HG02759 (cell line): ENCODE data around the gene CHDH.

ENCODE experiments used
- ATAC-seq: cut with Tn5 transposase; IDR thresholded peaks from one replicate; pipeline ENCODE4 v1.9.1; 2021; ENCODE audit warnings: mild to moderate bottlenecking, moderate library complexity; ENCODE audit not compliant: unreplicated experiment

CHDH gene

DNA sequence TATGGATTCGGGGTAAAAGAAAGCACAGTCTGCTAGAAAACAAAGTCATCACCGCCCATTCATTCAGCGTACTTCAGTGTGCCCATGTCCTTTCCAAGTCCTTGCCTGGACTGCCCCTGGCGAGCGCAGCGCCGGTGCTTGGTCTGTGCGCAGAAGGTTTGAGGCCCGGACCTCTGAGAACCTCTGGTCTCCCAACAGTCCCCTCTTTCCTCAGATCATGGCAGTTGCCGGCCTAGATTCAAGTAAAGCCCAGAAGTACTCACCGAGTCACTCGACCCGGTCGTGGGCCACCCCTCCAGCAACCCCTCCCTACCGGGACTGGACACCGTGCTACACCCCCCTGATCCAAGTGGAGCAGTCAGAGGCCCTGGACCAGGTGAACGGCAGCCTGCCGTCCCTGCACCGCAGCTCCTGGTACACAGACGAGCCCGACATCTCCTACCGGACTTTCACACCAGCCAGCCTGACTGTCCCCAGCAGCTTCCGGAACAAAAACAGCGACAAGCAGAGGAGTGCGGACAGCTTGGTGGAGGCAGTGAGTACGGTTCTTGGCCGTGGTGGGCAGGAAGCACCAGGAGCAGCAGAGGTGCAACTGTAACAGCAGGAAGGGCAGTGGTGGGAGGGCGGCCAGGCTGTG lies 36.3 kb downstream of the CHDH start:
- ATAC-seq = no peak

DNA sequence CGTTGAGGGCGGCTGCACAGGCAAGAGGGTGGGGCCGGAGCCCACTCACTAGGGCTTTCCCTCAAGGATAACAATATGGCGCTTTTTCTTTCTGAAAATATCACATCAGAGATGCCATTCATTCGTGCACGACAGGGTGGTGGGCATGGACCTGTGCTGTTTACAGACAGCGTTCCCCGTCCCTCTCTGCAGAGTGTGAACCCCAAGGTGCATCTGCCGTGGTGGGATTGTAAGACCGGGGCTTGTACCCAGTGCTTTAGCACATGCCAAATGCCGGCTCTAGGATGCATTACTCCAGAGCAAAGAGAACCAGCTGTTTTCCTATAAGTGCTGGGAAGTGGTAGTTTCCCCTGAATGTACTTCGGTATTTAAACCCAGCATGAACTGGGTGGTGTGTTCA lies 37.0 kb downstream of the CHDH start:
- ATAC-seq = no peak

DNA sequence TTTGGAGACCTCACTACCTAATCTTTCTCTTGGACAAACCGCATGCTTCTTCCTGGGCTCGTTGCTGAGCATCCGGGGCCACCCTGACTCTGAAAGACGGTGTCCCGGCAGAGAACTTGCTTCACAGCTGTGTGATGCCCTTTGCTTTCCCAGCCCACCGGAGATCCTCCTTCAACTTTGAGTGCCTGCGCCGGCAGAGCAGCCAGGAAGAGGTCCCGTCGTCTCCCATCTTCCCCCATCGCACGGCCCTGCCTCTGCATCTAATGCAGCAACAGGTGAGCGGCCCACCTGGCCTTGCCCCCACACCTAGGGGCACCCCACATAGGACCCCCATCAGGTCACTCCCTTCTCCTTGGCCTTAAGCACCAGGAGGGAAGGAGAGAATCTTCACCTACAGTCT lies 37.7 kb downstream of the CHDH start:
- ATAC-seq = no peak

DNA sequence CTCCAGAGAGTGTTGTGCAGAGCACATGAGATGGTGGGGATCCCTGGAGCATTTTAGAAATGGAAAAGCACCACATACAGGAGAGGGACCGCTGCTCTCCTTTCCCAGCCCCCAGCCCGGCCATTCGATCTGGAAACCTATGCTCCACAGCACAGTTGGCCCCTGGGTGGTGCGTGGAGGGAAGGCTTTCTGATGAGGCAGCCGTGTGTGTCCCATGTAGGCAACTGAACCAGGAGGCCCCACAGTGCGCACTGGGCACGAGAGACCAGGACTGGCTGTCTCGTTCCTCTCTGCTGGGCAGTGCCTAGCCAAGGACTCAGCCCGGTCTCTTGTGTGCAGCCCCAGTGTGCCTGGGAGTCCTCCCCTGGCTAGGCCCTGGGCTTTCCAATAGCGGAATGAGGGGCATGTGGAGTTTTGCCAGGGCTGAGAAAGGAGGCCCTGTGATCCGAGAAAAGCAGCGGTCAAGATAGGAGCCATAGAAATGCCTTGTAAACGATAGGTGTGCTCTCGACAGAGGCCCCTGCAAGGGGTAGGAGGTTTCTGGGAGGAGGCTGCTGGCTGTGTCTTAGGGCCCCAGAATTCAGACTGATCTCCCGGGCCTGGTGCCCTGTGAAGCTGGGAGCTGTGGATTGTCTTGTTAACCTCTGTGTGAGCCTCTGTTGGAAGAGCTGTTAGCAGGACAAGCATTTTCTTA lies 39.0 kb downstream of the CHDH start:
- peak; percentile 10 for ATAC-seq

DNA sequence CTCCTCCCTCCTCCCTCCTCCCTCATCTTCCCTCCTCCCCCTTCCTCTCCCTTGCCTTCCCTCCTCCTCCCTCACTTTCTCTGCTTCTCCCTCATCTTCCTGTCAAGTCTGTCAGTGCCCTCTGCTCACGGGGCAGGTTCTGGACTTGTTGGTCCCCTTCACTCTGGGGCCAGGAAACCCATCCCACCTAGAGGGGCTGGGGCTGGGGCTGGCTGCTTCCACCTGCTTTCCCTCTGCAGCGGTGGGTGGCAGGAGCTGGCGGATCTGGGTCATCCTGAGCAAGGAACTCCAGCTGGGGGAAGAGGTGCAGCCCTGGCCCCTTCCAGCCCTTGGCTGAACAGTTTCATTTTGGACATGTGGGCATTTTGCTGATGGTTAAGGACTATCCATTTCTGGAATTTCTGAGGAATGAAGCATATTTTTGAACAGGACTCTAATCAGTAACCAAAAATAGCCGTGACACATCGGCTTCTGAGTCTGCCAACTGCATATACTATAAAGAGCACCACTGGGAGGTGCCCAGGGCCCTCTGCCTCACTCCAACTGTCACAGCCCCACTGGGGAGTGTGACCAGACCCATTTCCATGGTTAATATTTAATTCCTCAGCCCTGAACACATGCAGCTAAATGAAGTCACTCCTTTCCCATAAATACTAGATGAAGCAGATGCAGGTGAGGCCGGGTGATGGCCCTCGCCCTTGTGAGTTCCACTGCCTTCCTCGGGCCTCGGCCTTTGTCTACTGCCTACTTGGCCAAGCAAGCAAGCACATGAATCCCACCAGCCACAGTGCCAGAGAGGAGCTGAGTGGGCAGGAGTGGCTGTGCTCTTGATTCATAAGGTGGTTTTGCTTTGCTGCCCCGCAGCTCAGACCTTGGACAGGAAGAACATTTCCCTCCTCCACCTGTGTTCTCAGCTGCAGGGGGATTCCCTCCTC lies 39.8 kb downstream of the CHDH start:
- peak; percentile 73 for ATAC-seq

DNA sequence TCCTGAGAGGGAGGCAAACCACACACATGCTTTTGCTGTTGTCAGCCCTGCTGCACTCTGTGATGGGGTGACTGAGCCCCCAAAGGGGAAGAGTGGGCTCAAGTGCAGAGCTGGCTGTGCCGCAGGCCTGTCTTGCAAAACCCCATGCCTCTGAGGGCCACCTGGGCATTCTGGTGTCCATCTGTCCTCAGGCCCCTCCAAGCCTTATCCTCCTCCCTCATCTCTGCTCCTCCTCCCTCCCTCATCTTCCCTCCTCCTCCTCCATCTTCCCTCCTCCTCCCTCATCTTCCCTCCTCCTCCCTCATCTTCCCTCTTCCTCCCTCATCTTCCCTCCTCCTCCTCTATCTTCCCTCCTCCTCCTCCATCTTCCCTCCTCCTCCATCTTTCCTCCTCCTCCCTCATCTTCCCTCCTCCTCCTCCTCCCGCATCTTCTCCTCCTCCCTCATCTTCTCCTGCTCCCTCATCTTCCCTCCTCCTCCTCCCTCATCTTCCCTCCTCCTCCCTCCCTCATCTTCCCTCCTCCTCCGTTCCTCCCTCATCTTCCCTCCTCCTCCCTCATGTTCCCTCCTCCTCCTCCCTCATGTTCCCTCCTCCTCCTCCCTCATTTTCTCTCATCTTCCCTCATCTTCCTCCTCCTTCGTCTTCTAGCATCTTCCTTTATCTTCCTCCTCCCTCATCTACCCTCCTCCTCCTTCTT lies 40.6 kb downstream of the CHDH start:
- no peak for ATAC-seq

DNA sequence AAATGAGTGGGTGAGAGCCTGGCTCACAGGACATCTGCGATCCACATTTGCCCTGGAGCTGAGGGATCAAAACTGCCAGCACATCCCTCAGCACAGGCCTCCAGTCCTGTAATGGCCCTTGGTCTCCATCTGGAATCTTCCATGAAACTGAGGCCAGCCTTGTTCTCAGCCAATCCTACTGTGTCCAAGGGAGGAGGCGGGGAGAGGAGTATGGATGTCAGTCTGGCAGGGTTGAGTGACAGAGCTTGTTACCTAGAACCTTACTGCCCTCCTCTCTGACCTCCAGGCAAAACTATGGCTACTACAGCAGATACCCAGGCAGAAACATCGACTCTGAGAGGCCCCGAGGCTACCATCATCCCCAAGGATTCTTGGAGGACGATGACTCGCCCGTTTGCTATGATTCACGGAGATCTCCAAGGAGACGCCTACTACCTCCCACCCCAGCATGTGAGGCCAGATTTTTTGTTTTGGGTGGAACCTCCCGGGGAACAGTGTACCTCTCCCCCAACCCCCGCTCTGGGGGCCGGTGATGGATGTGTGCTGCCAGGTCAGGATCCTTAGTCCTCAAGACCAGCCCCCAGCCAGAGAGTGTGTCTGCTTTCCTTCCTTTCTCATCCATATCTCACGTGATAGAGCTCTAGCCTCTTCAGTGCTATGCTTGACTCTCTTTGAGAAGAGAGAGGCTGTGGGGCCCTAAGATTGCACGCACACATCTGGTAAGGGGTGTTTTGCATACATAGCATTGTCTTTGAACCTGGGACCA lies 41.3 kb downstream of the CHDH start:
- peak; percentile 55 for ATAC-seq

DNA sequence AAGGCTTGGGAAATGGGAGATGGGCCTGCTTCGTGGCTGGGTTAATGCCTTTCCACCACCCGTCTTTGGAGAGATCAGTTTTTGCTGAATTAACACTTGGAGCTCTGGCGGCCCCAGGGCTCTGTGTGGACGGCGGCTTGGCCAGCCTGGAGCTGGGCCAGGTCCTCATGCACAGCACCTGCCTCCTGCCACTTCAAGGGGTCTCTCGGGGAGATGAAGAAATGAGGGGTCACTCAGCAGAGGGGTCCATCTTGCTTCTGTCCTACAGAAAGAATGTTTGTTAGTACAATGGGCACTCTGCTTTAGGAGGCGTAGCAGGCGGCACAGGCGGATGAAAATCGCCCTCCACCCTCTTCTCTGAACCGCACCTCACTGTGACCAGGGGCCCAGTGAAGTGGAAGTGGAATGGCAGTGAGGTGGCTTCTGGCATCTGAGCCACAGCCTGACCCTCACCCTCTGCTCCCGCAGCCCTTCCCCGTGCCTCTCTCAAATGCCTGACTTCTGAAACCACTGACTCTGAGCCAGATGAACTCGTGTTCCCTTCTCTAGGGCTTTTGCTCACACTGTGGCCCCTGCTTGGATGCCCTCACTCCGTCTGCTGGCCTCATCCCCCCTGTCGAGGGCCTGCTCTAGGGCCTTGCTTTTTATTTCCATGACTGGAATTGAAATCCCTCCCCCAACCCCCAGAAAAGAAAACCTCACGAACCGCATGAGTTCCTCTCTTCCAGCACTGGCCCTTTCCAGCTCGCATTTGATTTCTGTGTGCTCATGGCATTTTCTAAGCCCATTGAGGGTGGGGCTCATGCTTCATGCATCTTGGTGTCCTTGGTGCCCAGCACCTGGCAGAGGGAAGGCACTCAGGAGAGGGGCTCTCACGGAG lies 42.2 kb downstream of the CHDH start:
- no peak for ATAC-seq

DNA sequence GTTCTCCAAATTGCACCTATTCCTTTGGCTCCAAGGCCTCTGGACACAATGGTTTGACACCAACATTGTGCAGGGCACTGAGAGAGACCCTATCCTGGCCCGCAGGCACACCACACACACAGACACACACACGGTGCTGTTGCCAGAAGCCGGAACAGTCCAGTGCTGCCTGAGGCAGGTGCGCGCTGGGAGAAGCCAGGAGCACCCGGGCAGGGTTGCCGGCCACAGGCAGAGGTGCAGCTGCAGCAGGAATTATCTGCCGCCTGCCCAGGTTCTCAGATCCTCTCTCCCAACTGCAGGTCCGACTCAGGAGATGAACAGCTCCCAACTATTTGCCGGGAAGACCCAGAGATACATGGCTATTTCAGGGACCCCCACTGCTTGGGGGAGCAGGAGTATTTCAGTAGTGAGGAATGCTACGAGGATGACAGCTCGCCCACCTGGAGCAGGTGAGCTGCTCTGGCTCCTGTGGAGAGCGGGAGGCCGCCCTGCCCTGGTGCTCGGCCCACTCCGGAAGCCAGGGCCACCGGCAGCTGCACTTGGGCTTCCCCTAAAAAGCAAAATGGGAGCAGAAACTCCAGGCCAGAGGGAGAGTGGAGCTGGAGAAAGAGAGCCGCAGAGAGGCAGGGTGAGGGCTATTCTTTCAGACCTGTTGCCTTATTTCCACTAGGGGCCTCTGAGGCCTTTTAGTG lies 42.9 kb downstream of the CHDH start:
- no peak for ATAC-seq

DNA sequence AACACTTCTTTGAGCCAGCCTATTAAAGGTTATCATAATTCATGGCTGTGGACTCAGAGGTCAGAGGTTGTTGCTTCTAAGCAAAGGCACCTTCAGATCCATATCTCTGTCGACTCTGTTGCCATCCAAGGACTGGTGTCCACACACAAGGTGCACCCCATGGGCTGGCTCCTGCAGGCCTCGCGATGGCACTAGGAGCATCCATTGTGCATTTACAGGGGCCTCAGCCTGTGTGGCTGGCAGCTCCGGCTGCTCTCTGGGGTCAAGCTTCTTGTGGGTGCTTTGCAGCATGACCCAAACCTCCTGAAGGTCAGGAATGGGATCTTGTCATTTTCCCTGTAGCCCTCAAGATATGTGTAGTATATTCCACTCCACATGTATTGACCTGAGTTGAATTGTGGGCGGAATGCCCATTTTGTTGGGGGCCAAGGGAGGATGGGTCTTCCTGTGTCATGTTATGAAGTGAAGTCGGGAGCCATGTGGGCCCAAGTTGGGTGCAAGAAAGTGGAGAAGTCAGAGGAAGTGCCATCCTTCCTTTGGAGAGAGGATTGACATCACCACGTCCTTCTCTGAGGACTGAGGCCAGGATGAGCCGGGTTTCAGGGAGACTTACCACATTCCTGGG lies 43.9 kb downstream of the CHDH start:
- no peak for ATAC-seq

DNA sequence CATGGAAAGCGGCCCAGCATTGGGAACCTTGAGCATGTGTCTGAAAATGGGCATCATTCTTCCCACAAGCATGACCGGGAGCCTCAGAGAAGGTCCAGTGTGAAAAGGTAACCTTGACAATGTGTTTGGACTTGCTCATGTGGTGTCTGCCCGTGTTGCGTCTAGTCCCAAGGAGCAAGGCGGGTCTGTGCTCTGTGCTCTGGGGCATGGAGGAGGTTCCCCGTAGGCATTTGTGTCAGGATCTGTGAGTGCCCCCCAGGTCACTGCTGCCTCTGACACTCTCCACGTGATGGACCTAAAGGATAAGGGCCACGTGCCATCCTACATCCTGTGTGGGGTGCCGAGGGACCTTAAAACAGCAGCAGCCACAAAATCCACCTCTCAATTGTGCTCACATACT lies 44.9 kb downstream of the CHDH start:
- ATAC-seq = no peak

DNA sequence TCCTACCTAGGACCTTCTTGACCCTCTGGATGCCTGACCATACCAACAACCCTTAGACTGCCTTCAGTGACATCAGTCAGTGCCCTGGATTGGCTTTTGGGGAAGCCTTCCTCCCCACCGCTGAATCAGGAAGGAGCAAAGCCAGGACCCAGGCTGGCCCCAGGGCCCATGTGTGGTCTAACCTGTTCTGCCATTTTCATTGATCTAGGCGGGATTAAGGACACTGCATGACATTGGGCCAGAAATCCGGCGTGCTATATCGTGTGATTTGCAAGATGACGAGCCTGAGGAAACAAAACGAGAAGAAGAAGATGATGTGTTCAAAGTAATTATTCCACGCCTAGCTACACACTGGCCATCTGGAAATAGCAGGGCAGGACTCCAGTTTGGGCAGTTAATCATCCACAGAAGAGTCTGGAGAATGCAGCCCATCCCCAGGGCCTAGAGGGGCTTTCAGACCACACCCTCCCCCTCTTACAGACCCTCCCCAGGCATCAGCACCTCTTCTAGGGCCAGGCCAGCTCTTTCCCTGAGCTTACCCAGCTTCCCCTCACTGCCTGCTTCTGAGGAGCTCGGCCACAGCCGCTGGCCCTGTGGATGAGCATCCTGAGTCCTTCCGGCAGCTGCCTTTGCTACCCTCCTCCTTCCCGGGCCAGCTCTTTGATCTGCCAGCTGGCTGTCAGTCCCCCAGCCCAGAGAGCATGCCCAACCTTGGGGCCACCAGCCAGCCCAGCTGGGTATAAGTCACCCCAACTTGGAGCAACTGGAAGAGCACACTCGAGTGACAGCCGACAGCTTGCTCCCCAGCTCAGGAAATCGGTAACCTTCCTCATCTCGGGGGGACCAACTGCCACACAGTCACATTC lies 45.9 kb downstream of the CHDH start:
- ATAC-seq = no peak

DNA sequence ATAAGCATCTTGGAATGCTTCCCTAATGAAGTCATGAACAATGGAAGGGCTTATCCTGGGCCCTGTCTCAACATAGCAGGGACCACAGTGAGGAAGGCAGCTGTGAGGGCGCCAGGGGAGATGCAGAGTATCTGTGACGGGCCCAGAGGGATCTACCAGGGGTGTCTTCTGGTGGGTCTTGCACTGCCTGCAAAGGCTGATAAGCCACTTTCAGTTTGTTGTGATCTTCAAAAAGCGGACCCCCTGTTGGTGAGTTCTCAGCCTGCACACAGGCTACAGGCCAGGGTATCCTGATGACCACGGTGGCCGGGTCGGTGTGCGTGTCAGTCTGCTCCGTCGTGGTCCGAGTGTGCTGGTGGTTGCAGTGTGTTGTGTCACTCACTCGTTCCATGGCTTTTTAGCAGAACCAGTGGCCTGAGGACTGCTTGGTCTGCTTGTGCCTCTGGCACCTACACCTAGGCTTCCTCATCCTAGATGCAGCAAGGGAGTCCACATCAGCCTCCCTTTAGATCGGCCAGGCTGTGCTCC lies 46.8 kb downstream of the CHDH start:
- no peak for ATAC-seq

DNA sequence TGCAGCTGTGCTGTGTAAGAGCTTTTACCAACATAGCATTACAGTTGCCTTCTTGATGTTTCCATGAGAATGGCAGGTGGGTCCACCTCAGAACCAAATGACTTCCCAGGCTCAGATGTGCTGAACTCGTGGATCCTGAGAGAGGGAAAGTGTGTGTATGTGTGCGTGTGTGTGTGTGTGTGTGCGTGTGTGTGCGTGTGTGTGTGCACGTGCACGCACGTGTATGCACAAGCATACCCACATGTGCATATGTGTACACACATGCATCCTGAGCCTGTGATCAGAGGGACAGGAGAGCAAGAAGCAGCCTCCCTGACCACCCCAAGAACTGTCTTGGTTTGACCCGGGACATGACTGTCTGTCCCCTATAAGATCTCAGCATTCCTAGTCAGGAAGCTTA lies 48.1 kb downstream of the CHDH start:
- ATAC-seq = no peak

DNA sequence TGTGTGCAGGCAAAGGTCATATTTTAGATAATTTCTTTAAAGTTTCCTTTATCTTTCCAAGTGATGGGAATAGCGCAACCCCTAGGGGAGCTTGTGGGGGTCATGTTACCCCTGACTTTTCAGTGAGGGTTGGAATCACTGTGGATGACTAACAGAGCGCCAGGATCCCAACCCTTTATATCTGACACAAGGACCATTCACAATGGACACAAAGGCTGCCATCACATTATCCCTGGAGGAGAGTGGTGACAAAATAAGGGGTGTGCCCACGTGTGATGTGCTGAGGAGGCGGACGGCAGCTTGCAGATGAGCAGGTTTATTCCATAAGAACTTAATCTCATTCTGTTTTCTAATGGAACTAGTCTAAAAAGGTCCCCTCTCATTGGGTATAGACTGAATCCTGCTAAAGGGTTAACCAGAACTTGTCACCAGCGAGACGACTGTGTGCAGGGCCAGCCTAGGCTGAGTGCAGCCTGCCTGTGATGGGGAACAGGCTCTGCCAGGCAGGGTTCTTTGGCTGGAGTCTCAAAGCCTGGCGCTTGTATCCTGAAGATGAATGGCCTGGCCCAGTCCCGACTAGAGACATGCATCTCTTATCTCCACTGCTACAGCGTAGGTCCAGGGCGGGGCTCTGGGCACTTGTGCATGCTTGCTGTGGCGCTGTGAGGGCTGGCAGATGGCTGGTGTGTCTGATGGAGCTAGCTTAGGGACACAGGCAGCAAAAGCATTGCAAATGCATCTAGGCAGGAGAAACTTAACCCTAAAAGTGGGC lies 50.2 kb downstream of the CHDH start:
- no peak for ATAC-seq

DNA sequence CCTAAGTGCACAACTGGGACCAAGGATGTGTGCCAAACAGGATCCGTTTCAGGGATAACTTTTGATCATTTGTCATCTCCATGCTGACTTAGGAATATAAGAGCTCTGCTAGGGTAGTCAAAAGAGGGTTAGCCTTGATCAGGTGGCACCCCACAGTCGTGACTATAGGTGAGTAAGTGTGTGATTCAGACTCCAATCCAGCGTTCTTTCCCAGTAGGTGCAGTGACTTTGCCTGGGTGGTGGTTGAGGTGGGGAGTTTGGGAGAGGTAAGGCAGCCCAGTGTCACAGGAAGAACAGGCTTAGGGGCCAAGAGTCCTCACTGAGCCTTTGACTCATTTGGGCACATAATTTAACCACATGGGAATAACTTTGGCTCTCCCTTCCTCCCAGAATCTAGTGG lies 51.0 kb downstream of the CHDH start:
- ATAC-seq = no peak

DNA sequence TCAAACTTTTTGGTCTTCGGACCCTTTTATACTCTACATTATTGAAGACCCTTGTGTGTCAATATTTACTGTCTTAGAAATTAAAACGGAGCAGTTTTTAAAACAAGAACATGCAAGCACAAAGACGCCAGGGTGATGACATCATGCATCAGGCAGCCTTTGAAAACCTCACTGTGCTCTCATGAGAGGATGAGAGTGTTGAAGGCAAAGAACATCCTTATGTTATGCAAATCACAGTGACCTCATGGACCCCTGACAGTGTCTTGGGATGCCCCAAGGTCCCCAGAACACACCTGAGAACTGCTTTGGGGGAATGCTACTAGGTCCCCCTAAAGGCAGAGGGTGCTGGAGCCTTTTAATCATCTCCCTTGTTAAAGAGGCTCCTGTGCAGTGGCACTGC lies 51.6 kb downstream of the CHDH start:
- no peak for ATAC-seq
